Measurements from ENCODE around the gene NCS1.

Gene NCS1

GRCh38 chr9:130176760-130177159, 4.6 kb downstream of the NCS1 start:
- no peak for DNase-seq (ENCODE audit: low spot score)

GRCh38 chr9:130177898-130178805, 5.9 kb downstream of the NCS1 start:
- no peak for DNase-seq (ENCODE audit: low spot score)

GRCh38 chr9:130179331-130179907, 7.2 kb downstream of the NCS1 start:
- DNase-seq (ENCODE audit: low spot score) = no peak

GRCh38 chr9:130180516-130180915, 8.3 kb downstream of the NCS1 start:
- no peak for DNase-seq (ENCODE audit: low spot score)

GRCh38 chr9:130181678-130182380, 9.6 kb downstream of the NCS1 start:
- DNase-seq (ENCODE audit: low spot score) = no peak

GRCh38 chr9:130182381-130182909, 10.2 kb downstream of the NCS1 start:
- DNase-seq (ENCODE audit: low spot score) = no peak

- DNase-seq (ENCODE audit: low spot score) = no peak
These were observed 11.0 kb downstream of the NCS1 start for GRCh38 chr9:130183133-130183762.

GRCh38 chr9:130185017-130185416, 12.8 kb downstream of the NCS1 start:
- DNase-seq (ENCODE audit: low spot score) = no peak

GRCh38 chr9:130185490-130186031, 13.4 kb downstream of the NCS1 start:
- no peak for DNase-seq (ENCODE audit: low spot score)

- no peak for DNase-seq (ENCODE audit: low spot score)
These were observed 13.8 kb downstream of the NCS1 start for GRCh38 chr9:130186051-130186450.

- DNase-seq (ENCODE audit: low spot score) = no peak
These were observed 14.8 kb downstream of the NCS1 start for GRCh38 chr9:130186839-130187522.

GRCh38 chr9:130187523-130187846, 15.3 kb downstream of the NCS1 start:
- DNase-seq (ENCODE audit: low spot score) = no peak

GRCh38 chr9:130188860-130189481, 16.8 kb downstream of the NCS1 start:
- DNase-seq (ENCODE audit: low spot score) = no peak

GRCh38 chr9:130189840-130190239, 17.6 kb downstream of the NCS1 start:
- DNase-seq (ENCODE audit: low spot score) = no peak

- DNase-seq (ENCODE audit: low spot score) = no peak
These were observed 19.0 kb downstream of the NCS1 start for GRCh38 chr9:130191068-130191748.

- DNase-seq (ENCODE audit: low spot score) = no peak
These were observed 19.5 kb downstream of the NCS1 start for GRCh38 chr9:130191749-130192120.

GRCh38 chr9:130192382-130192999, 20.3 kb downstream of the NCS1 start:
- DNase-seq (ENCODE audit: low spot score) = no peak

GRCh38 chr9:130193103-130193502, 20.9 kb downstream of the NCS1 start:
- no peak for DNase-seq (ENCODE audit: low spot score)

GRCh38 chr9:130193531-130194377, 21.6 kb downstream of the NCS1 start:
- DNase-seq (ENCODE audit: low spot score) = no peak
